ENCODE results near the gene ABCA3. TPM values are rescaled to one million over a fixed set of nuclear protein-coding genes. Genes with fewer than 3 reads are reported as not detected.

ABCA3 gene
- total and polyA plus RNA-seq, 2 donors (not counting 1 experiment from before 2014, with no cell fraction given): 3.1 to 5.1 TPM

DNA sequence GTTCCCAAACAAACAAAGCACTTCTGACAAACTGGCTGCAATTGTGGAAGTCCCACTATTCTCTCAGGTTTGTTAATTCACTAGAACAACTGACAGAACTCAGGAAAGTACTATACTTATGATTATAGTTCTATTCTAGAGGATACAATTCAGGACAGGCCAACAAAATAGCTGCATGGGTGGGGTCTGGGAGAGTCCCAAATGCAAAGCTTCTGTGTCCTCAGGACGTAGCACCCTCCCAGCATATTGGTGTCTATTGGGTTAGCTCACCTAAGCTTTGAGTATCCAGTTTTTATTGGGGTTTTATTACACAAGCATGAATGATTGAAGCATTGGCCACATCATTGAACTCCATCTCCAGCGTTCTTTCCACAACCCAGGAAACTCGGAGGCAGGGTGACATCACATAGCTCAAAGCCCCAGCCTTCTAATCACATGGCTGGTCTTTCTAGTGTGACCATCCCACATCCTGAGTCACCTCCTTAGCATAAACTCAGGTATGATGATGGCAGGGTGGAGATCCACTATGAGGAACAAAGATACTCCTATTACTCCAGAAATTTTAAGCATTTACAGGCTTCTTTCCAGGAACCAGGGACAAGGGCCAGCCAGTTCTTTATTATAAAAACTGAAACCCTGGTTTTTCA is 44.8 kb upstream of the ABCA3 start:
- H3K9me3 ChIP-seq (ENCODE audit: control extremely low read depth in 1 of 3, control insufficient read depth in 2 of 3, insufficient read depth in 1 of 3, low read length in 2 of 3): peaks cover 0 to 9% (median 1%) of the 10 kb centered on the region in 3 donors
- ChIA-PET POLR2A (no interaction called here), CTCF (no interaction called here)
- Mint-ChIP-seq H3K27me3 (peaks cover 11% of the 10 kb centered on the region), H3K4me1 (no peaks in the 10 kb centered on the region), H3K4me3 (no peak overlapping the region), H3K9me3 (ENCODE audit: insufficient read depth) (peaks cover 3% of the 10 kb centered on the region), H3K27ac (no peak overlapping the region)
- ATAC-seq (ENCODE audit: low read depth): no peak
- no peaks in the 10 kb centered on the region for H3K4me1 ChIP-seq (ENCODE audit: control insufficient read depth in 2 of 2, insufficient read depth in 2 of 2, low read length in 2 of 2)
- H2AFZ ChIP-seq (ENCODE audit: insufficient read depth, low read depth, low read length, poor library complexity, severe bottlenecking): no peak overlapping the region
- no peak for DNase-seq
- no peak overlapping the region for H3K27ac ChIP-seq (ENCODE audit: low read length in 2 of 2)
- H3K36me3 ChIP-seq (replicated peaks in 1 of 2; ENCODE audit: control extremely low read depth in 1 of 2, control insufficient read depth in 1 of 2, extremely low read depth in 1 of 2, insufficient read depth in 2 of 2, low read length in 1 of 2): no peaks in the 10 kb centered on the region
- H4K20me1 ChIP-seq (ENCODE audit: control insufficient read depth, insufficient read depth, low read length, poor library complexity, severe bottlenecking): no peaks in the 10 kb centered on the region
- no peak for TF ChIP-seq EZH2 (IDR thresholded peaks at IDR 0.05; ENCODE audit: borderline replicate concordance, insufficient read depth, low read depth, low read length, poor library complexity, severe bottlenecking)
- TF ChIP-seq, protein P1, sequence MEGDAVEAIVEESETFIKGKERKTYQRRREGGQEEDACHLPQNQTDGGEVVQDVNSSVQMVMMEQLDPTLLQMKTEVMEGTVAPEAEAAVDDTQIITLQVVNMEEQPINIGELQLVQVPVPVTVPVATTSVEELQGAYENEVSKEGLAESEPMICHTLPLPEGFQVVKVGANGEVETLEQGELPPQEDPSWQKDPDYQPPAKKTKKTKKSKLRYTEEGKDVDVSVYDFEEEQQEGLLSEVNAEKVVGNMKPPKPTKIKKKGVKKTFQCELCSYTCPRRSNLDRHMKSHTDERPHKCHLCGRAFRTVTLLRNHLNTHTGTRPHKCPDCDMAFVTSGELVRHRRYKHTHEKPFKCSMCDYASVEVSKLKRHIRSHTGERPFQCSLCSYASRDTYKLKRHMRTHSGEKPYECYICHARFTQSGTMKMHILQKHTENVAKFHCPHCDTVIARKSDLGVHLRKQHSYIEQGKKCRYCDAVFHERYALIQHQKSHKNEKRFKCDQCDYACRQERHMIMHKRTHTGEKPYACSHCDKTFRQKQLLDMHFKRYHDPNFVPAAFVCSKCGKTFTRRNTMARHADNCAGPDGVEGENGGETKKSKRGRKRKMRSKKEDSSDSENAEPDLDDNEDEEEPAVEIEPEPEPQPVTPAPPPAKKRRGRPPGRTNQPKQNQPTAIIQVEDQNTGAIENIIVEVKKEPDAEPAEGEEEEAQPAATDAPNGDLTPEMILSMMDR (IDR thresholded peaks at IDR 0.05): no peak
- no peak overlapping the region for H3K4me3 ChIP-seq (ENCODE audit: control extremely low read depth in 1 of 5, extremely low read depth in 1 of 5, insufficient read depth in 1 of 5, low read depth in 2 of 5, low read length in 4 of 5)
- H3K27me3 ChIP-seq (replicated peaks in 1 of 4; ENCODE audit: control extremely low read depth in 1 of 4, control insufficient read depth in 3 of 4, insufficient read depth in 4 of 4, low read length in 3 of 4): peaks cover 0 to 5% (median 0%) of the 10 kb centered on the region in 4 experiments
- H3K9ac ChIP-seq (ENCODE audit: low read length): no peak overlapping the region
- H3K4me2 ChIP-seq (replicated peaks; ENCODE audit: low read depth, low read length, poor library complexity, severe bottlenecking): no peak overlapping the region
- H3K79me2 ChIP-seq (ENCODE audit: control insufficient read depth, insufficient read depth, low read length): no peaks in the 10 kb centered on the region
- WGBS (ENCODE audit: insufficient coverage): no CpG with 5 or more reads among the region's 3 CpGs
- intact Hi-C loops (cut with micrococcal nuclease): no loop called here

GRCh38 chr16:2384426-2384825 is 43.9 kb upstream of the ABCA3 start:
- Mint-ChIP-seq H3K9me3 (ENCODE audit: insufficient read depth) (peaks cover 3% of the 10 kb centered on the region), H3K27me3 (peaks cover 11% of the 10 kb centered on the region), H3K4me3 (no peak overlapping the region), H3K4me1 (no peaks in the 10 kb centered on the region), H3K27ac (no peak overlapping the region)
- no peak overlapping the region for H3K4me3 ChIP-seq (ENCODE audit: control extremely low read depth in 1 of 5, extremely low read depth in 1 of 5, insufficient read depth in 1 of 5, low read depth in 2 of 5, low read length in 4 of 5)
- intact Hi-C loops (cut with micrococcal nuclease): no loop called here
- no peak overlapping the region for H3K27ac ChIP-seq (ENCODE audit: low read length in 2 of 2)
- no peaks in the 10 kb centered on the region for H3K79me2 ChIP-seq (ENCODE audit: control insufficient read depth, insufficient read depth, low read length)
- no peaks in the 10 kb centered on the region for H3K4me1 ChIP-seq (ENCODE audit: control insufficient read depth in 2 of 2, insufficient read depth in 2 of 2, low read length in 2 of 2)
- no peak overlapping the region for H3K9ac ChIP-seq (ENCODE audit: low read length)
- no peaks in the 10 kb centered on the region for H4K20me1 ChIP-seq (ENCODE audit: control insufficient read depth, insufficient read depth, low read length, poor library complexity, severe bottlenecking)
- ChIA-PET POLR2A (no interaction called here), CTCF (no interaction called here)
- DNase-seq (no peak), ATAC-seq (ENCODE audit: low read depth) (no peak)
- H3K4me2 ChIP-seq (replicated peaks; ENCODE audit: low read depth, low read length, poor library complexity, severe bottlenecking): no peak overlapping the region
- H3K9me3 ChIP-seq (ENCODE audit: control extremely low read depth in 1 of 3, control insufficient read depth in 2 of 3, insufficient read depth in 1 of 3, low read length in 2 of 3): peaks cover 0 to 8% (median 1%) of the 10 kb centered on the region in 3 donors
- WGBS (ENCODE audit: insufficient coverage): 80% methylated on average over 1 of the region's 2 CpGs
- TF ChIP-seq, protein P1 (IDR thresholded peaks at IDR 0.05): no peak
- TF ChIP-seq EZH2 (IDR thresholded peaks at IDR 0.05; ENCODE audit: borderline replicate concordance, insufficient read depth, low read depth, low read length, poor library complexity, severe bottlenecking): no peak
- H2AFZ ChIP-seq (ENCODE audit: insufficient read depth, low read depth, low read length, poor library complexity, severe bottlenecking): no peak overlapping the region
- H3K27me3 ChIP-seq (replicated peaks in 1 of 4; ENCODE audit: control extremely low read depth in 1 of 4, control insufficient read depth in 3 of 4, insufficient read depth in 4 of 4, low read length in 3 of 4): peaks cover 0 to 5% (median 0%) of the 10 kb centered on the region in 4 experiments
- H3K36me3 ChIP-seq (replicated peaks in 1 of 2; ENCODE audit: control extremely low read depth in 1 of 2, control insufficient read depth in 1 of 2, extremely low read depth in 1 of 2, insufficient read depth in 2 of 2, low read length in 1 of 2): no peaks in the 10 kb centered on the region

Measured in B cell (primary cell).